Epithelial cell of esophagus (primary cell): Measurements from ENCODE around the gene SLC29A1.

Experiments used
- DNase-seq: peaks from one replicate; pipeline ENCODE4 v3.0.0; 2010; ENCODE audit warnings: low read depth
- H3K4me3 ChIP-seq: 2 replicates; pipeline ENCODE4 v1.5.1; 2011; ENCODE audit warnings: mild to moderate bottlenecking, low read length, control low read depth
- TF ChIP-seq, protein P1 (sequence below): IDR thresholded peaks from 2 replicates; pipeline ENCODE4 v1.5.1; 2011; ENCODE audit warnings: low read depth, mild to moderate bottlenecking, low read length, control low read depth, inconsistent platforms; ENCODE audit not compliant: insufficient read depth; ENCODE audit errors: missing control alignments

SLC29A1 gene

DNA sequence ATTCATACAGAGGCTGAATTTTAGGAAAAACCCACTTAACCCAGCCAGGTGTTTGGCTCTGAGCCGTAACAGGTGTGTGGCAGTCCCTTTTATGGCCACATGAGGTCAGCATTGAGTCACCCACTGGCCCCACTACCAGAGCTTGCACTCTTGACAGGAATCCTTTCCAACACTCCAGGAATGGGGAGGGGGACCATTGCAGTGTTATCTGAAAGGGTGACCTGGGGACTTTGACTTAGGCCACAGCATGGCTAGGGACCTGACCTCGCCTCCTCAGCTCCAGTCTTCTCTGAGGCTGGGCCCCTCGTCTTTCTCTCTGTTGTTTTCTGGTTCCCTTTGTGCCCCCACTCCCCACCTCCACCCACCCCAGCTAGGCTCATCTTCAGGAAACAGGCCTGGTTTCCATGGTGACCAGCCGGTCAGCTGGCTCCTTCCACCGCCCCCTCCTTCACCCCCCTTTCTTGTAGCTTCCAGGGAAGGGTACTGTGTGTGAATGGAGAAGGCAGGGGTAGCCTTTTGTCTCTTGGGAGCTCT is 44.8 kb downstream of the SLC29A1 start:
- peak; percentile 71 for DNase-seq
- TF ChIP-seq, protein P1, sequence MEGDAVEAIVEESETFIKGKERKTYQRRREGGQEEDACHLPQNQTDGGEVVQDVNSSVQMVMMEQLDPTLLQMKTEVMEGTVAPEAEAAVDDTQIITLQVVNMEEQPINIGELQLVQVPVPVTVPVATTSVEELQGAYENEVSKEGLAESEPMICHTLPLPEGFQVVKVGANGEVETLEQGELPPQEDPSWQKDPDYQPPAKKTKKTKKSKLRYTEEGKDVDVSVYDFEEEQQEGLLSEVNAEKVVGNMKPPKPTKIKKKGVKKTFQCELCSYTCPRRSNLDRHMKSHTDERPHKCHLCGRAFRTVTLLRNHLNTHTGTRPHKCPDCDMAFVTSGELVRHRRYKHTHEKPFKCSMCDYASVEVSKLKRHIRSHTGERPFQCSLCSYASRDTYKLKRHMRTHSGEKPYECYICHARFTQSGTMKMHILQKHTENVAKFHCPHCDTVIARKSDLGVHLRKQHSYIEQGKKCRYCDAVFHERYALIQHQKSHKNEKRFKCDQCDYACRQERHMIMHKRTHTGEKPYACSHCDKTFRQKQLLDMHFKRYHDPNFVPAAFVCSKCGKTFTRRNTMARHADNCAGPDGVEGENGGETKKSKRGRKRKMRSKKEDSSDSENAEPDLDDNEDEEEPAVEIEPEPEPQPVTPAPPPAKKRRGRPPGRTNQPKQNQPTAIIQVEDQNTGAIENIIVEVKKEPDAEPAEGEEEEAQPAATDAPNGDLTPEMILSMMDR = peak; percentile 99
- H3K4me3 ChIP-seq = no peak overlapping the region

DNA sequence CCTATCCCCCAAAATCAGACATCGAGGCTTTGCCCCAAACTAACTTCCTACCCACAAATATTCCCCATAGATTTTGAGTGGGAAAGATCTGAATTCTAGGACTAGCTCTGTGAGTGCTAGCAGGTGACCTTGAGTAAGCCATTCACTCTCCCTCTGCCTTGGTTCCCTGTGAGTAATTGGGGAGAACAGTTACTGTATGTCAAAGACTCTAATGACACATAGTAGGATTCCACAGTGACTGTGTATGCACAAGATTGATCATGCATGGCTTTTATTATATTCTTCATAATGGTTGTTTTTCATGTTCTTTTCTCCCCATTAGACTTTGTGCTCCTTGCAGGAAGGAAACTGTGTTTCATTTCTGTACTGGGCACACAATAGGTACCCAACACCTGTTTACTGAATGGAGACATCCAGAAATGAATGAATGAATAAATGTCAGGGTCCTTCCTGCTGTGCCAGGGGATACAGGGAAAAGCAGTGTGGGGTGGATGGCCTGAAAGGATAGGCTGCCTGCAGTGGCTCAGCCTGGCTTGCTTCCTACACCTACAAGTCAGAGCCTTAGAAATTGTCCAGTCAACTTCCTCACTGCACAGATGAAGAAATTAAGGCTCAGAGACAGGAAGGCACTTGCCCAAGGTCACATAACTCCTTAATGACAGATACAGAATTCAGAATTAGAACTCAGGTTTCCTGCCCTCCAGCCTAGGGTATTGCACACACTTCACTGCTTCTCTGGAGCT is 46.0 kb downstream of the SLC29A1 start:
- H3K4me3 ChIP-seq = no peak overlapping the region
- peak; percentile 68 for DNase-seq
- TF ChIP-seq, protein P1 = no peak

DNA sequence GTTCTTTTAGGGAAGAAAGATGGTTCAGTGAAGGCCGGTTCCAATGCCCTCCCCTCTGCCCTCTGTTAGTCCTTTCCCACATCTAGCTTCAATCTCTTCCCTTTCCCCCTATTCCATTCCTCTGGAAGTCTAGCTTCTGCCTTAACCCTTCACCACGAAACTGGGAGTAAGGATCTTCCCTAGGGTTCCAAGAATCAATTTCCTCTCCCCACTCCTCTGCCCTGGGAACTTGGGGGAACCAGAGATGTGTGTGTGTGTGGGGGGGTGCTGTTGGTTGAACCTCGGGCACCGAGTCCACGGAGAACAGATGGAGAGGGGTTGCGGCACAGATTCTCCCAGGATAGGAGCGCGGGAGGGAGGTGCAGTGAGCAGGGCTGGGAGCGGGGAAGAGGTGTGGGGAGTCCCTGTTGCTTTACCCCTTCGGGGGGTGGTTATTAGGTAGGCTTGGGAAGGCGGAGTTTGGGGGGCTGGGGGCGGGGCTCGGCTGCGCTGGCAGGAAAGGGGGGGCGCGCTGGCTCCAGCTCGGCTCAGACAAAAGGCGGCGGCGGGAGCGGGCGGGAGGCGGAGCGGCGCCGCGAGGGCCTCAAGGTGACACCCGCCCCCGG is 46.6 kb downstream of the SLC29A1 start, which contains the start of gene TMEM151B:
TSS of gene TMEM151B (plus strand) at position 530 of the 605 bp plus-strand sequence. CDS start 293 bp downstream, outside the sequence.
- no peak within 1 kb of the TSS for H3K4me3 ChIP-seq
- TF ChIP-seq, protein P1 = no peak
- DNase-seq = no peak

DNA sequence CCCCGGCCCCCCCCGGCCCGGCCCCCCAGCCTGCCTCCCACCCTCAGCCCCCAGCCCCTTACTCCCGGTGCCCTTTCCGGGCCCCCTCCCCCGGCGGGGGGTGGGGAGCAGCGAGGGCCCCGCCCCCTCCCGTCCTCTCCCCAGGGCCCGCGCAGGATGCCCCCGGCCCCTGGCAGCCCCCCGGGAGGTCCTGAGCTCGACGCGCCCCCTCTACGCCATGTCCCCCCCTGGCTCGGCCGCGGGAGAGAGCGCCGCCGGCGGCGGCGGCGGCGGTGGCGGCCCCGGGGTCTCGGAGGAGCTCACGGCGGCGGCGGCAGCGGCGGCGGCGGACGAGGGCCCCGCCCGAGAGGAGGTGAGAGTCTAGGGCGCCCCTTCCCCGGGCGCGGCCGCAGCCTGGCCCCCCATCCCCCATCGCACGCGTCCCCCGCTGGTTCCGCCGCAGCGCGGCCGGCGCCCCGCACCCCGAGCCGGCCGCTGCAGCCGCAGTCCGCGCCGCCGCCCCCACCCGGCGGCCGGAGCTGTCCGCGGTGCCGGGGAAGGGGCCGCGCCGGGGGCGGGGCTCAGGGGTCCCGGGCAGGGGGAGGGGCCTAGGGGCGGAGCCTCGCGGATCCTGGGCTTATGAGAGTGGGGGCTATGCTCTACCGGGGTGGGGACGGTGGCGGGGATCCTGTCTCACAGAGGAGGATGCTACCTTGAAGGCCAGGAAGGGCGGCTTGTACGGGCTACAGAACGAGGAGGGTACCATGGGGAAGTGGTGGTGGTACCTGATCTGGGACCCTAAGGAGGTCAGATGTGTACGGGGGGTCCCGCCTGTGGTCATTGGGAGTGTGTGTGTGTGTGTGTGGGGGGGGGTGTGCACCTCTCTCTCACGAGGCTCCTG is 47.4 kb downstream of the SLC29A1 start:
- H3K4me3 ChIP-seq = no peak overlapping the region
- TF ChIP-seq, protein P1 = no peak
- no peak for DNase-seq

DNA sequence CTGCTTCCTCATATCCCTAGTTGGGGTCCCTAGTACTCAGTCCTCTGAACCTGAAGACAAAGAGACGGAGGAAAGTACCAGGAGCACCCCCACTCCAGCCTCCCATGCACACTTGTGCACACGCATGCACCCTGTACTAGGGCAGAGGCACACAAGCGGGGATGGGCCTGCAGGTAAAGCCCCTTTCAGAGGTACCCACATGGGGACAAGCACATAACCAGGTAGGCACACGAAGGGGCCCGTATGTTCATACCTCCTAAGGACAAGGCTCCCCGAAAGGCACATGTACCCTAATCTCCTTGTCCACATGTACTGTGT is 48.0 kb downstream of the SLC29A1 start:
- no peak overlapping the region for H3K4me3 ChIP-seq
- no peak for DNase-seq
- TF ChIP-seq, protein P1 = no peak

DNA sequence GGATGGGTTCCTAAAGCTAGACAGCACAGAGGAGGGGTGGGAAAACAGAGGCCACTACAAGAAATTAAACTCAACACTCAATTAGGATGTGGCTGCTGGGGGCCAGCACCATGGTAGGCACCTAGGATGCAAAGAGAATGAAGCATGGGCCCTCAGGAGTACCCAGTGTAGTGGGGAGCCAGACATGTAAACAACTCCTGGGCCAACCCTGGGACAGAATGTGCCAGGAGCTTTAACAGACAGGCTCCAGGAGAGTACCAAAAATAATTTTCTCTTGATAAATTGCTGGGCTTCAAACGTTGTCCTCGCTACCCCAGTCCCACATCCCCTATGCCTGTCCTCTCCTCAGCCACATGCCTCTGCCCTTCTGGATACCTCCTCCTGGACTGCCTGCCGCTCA is 48.5 kb downstream of the SLC29A1 start:
- no peak overlapping the region for H3K4me3 ChIP-seq
- TF ChIP-seq, protein P1 = no peak
- no peak for DNase-seq
